Activated CD4-positive, alpha-beta memory T cell treated with anti-CD3 and anti-CD28 coated beads for 36 hours (primary cell): ENCODE data around the gene GPLD1. TPM values are rescaled to one million over a fixed set of nuclear protein-coding genes. Genes with fewer than 3 reads are reported as not detected.
"Not testable (repeated sequence)": the region's sequence is repeated elsewhere in the genome, so short reads cannot be mapped to it uniquely, and the experiment has no call there.

ENCODE experiments used
- CTCF ChIA-PET: fragments of 350-600 bp; sonication (Branson Sonifier 250); formaldehyde crosslinking; loops from one replicate; lab custom pipeline; 2021; ENCODE audit warnings: antibody characterized with exemption, inconsistent platforms; lab: Charles Lee
- POLR2A ChIA-PET: fragments of 350-600 bp; sonication (Branson Sonifier 250); formaldehyde crosslinking; loops from one replicate; lab custom pipeline; 2021; ENCODE audit warnings: antibody characterized with exemption; lab: Charles Lee
- DNase-seq: peaks from one replicate; pipeline ENCODE4 v3.0.0-alpha.2; 2020
- H3K27ac Mint-ChIP-seq: one replicate; pipeline ENCODE4 v1.8.0; 2021; ENCODE audit warnings: mixed read lengths
- H3K27me3 Mint-ChIP-seq: one replicate; pipeline ENCODE4 v1.8.0; 2021; ENCODE audit warnings: mixed read lengths
- H3K36me3 Mint-ChIP-seq: one replicate; pipeline ENCODE4 v1.8.0; 2021; ENCODE audit warnings: mixed read lengths
- H3K4me1 Mint-ChIP-seq: one replicate; pipeline ENCODE4 v1.8.0; 2021; ENCODE audit warnings: low read depth, mixed read lengths
- H3K4me3 Mint-ChIP-seq: one replicate; pipeline ENCODE4 v1.8.0; 2021; ENCODE audit warnings: mild to moderate bottlenecking, mixed read lengths
- H3K9me3 Mint-ChIP-seq: one replicate; pipeline ENCODE4 v1.8.0; 2021; ENCODE audit warnings: mixed read lengths
- intact Hi-C: fragments of 100-400 bp; cut with micrococcal nuclease; formaldehyde crosslinking; loops from one replicate; pipeline ENCODE4 v1.15.1; 2023
- total RNA-seq, 2 experiments: library from RNA; stranded (reverse); gene quantifications; one replicate each; pipeline ENCODE4 v1.2.3, GENCODE V29; 2021

GPLD1 gene
- total RNA-seq, 2 experiments from 2014 or later: 0.19 to 0.29 TPM

GRCh38 chr6:24405262-24405661 lies 84.1 kb downstream of the GPLD1 start:
- H3K27ac Mint-ChIP-seq: no peak overlapping the region
- ChIA-PET CTCF (no interaction called here), POLR2A (no interaction called here)
- no peak overlapping the region for H3K4me3 Mint-ChIP-seq
- peaks cover 25% of the 10 kb centered on the region for H3K4me1 Mint-ChIP-seq
- H3K27me3 Mint-ChIP-seq: peaks cover 3% of the 10 kb centered on the region
- no peaks in the 10 kb centered on the region for H3K9me3 Mint-ChIP-seq
- intact Hi-C loops: no loop called here
- no peaks in the 10 kb centered on the region for H3K36me3 Mint-ChIP-seq
- DNase-seq: no peak

DNA sequence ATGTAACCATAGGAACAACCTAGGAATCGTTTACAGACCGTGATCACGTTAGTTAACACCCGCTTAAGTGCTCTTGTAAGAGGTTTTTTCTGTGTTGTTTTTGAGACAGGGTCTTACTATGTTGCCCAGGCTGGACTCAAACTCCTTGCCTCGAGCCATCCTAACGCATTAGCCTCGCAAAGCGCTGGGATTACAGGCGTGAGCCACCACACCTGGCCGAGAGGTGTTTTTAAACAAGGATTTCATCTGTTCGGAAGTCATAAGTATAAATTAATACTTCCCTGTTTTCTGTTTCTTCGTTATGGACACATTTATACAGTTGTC lies 85.9 kb downstream of the GPLD1 start:
- intact Hi-C loops: loop anchor here (2.0 to 5.0 kb wide), 2 partner anchors 43 to 121 kb away; no protein-coding TSS in a partner anchor
- Mint-ChIP-seq H3K27me3 (peaks cover 16% of the 10 kb centered on the region), H3K9me3 (no peaks in the 10 kb centered on the region), H3K27ac (peak overlapping the region; percentile 20), H3K4me3 (peak overlapping the region; percentile 85), H3K36me3 (no peaks in the 10 kb centered on the region), H3K4me1 (peaks cover 22% of the 10 kb centered on the region)
- POLR2A ChIA-PET: no interaction called here
- no peak for DNase-seq
- CTCF ChIA-PET: interaction anchor here (1.6 kb wide), 1 partner anchor 43 kb away, joined by 4 read pairs; no protein-coding TSS in a partner anchor

- Mint-ChIP-seq H3K36me3 (no peaks in the 10 kb centered on the region), H3K27ac (peak within 1 kb of the TSS; percentile 28)
Observed at GRCh38 chr6:24402697-24403500, 86.5 kb downstream of the GPLD1 start, which contains the start of gene MRS2. TSS of gene MRS2 (plus strand) at chr6:24402936. CDS start at chr6:24403047, 111 bp downstream.

GRCh38 chr6:24401458-24401857 lies 87.9 kb downstream of the GPLD1 start:
- Mint-ChIP-seq H3K36me3 (peaks cover under 1% of the 10 kb centered on the region), H3K27ac (no peak overlapping the region), H3K4me3 (no peak overlapping the region), H3K4me1 (peaks cover 22% of the 10 kb centered on the region), H3K9me3 (peaks cover 6% of the 10 kb centered on the region), H3K27me3 (peaks cover 23% of the 10 kb centered on the region)
- ChIA-PET POLR2A (no interaction called here), CTCF (no interaction called here)
- intact Hi-C loops: loop anchor here (5.0 kb wide), 1 partner anchor 119 kb away; no protein-coding TSS in a partner anchor
- DNase-seq: no peak

More at GRCh38 chr6:24402697-24403500, 86.5 kb downstream of the GPLD1 start, which contains the start of gene MRS2:
- ChIA-PET POLR2A (no interaction called here), CTCF (interaction anchor here (1.6 kb wide), 1 partner anchor 43 kb away, joined by 4 read pairs; no protein-coding TSS in a partner anchor)
- H3K4me1 Mint-ChIP-seq: peaks cover 22% of the 10 kb centered on the region
- H3K27me3 Mint-ChIP-seq: peaks cover 18% of the 10 kb centered on the region
- peak within 1 kb of the TSS; percentile 85 for H3K4me3 Mint-ChIP-seq
- intact Hi-C loops: loop anchor here (1.0 to 5.0 kb wide), 3 partner anchors 9 to 121 kb away; no protein-coding TSS in a partner anchor
- peak; percentile 83 for DNase-seq
- no peaks in the 10 kb centered on the region for H3K9me3 Mint-ChIP-seq

- H3K9me3 Mint-ChIP-seq, H3K36me3 Mint-ChIP-seq, CTCF ChIA-PET, H3K27ac Mint-ChIP-seq, H3K4me3 Mint-ChIP-seq, POLR2A ChIA-PET, DNase-seq: not testable (repeated sequence)
- intact Hi-C loops: loop anchor here (5.0 kb wide), 1 partner anchor 118 kb away; no protein-coding TSS in a partner anchor
- Mint-ChIP-seq H3K4me1 (peaks cover 19% of the 10 kb centered on the region), H3K27me3 (peaks cover 28% of the 10 kb centered on the region)
Observed at GRCh38 chr6:24400045-24401039, 89.0 kb downstream of the GPLD1 start.

DNA sequence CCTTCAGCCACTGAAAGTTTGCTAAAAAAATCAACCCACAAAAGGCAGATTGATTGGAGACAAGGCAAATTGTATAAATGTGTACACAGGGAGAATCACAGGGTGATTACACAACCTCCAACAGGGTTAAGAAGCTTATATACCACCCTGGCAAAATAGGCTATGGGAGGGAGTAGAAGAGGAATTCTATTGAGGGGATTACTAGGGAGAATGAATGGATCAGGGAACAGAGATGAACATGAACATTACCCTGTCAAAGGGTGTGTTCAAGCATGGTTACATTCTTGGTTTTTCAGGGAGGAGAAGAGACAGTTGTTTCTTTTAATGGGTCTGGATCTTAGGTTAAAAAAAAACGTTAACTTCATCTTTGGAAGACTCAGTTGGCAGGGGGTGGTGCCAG lies 91.7 kb downstream of the GPLD1 start:
- ChIA-PET POLR2A (no interaction called here), CTCF (no interaction called here)
- Mint-ChIP-seq H3K4me1 (peaks cover 2% of the 10 kb centered on the region), H3K4me3 (no peak overlapping the region), H3K36me3 (peaks cover 2% of the 10 kb centered on the region), H3K9me3 (peaks cover 8% of the 10 kb centered on the region), H3K27me3 (peaks cover 28% of the 10 kb centered on the region), H3K27ac (no peak overlapping the region)
- no peak for DNase-seq
- intact Hi-C loops: no loop called here

- intact Hi-C loops: no loop called here
- Mint-ChIP-seq H3K4me1 (no peaks in the 10 kb centered on the region), H3K27me3 (peaks cover 28% of the 10 kb centered on the region), H3K9me3 (peaks cover 8% of the 10 kb centered on the region), H3K4me3 (no peak overlapping the region), H3K27ac (no peak overlapping the region), H3K36me3 (peaks cover 2% of the 10 kb centered on the region)
- no peak for DNase-seq
- ChIA-PET CTCF (no interaction called here), POLR2A (no interaction called here)
Observed at GRCh38 chr6:24396824-24397223, 92.6 kb downstream of the GPLD1 start.

DNA sequence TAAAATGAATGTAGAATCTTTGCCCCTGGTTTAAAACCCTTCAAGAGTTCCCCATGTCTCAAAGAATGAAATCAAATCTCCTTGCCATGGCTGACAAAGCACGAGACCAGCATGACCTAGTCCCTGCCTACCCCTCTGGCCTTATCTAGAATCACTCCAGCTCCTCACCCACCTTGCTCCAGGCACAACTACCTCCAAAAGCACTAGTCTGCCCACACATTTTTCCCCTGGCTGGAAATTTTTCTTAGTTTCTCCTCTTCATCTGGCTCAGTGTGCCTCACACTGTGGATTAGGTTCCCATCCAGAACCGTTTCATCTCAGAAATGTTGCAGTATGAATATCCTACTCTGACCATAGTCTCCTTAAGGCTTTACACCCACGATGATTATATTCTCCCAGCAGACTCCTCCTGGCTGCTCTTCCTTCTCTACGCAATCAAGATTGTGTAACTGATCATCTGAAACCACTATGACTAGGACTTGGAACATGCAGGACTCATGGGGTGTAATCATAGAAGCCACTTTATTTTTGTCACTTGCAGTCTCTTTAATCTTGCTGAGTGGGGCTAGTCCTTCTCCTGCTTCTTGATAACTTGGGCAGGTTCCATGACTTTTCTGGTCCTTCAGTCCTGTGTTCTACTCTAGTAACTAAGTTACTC lies 94.5 kb downstream of the GPLD1 start:
- no peak for DNase-seq
- Mint-ChIP-seq H3K4me3 (no peak overlapping the region), H3K27ac (no peak overlapping the region), H3K9me3 (peaks cover 8% of the 10 kb centered on the region), H3K27me3 (peaks cover 21% of the 10 kb centered on the region), H3K36me3 (peaks cover 2% of the 10 kb centered on the region), H3K4me1 (no peaks in the 10 kb centered on the region)
- CTCF ChIA-PET: no interaction called here
- intact Hi-C loops: no loop called here
- POLR2A ChIA-PET: no interaction called here

- no peak overlapping the region for H3K27ac Mint-ChIP-seq
- no peak overlapping the region for H3K4me3 Mint-ChIP-seq
- peaks cover 15% of the 10 kb centered on the region for H3K27me3 Mint-ChIP-seq
- intact Hi-C loops: no loop called here
- no peaks in the 10 kb centered on the region for H3K4me1 Mint-ChIP-seq
- ChIA-PET CTCF (no interaction called here), POLR2A (no interaction called here)
- DNase-seq: no peak
- peaks cover 8% of the 10 kb centered on the region for H3K9me3 Mint-ChIP-seq
- H3K36me3 Mint-ChIP-seq: peaks cover 2% of the 10 kb centered on the region
Observed at GRCh38 chr6:24394061-24394779, 95.2 kb downstream of the GPLD1 start.

- DNase-seq: no peak
- Mint-ChIP-seq H3K4me3 (no peak overlapping the region), H3K36me3 (peaks cover 2% of the 10 kb centered on the region), H3K9me3 (peaks cover 6% of the 10 kb centered on the region), H3K4me1 (no peaks in the 10 kb centered on the region), H3K27ac (no peak overlapping the region), H3K27me3 (peaks cover 9% of the 10 kb centered on the region)
- intact Hi-C loops: no loop called here
- ChIA-PET CTCF (no interaction called here), POLR2A (no interaction called here)
Observed at GRCh38 chr6:24391756-24392405, 97.5 kb downstream of the GPLD1 start.

- POLR2A ChIA-PET: no interaction called here
- Mint-ChIP-seq H3K4me1 (no peaks in the 10 kb centered on the region), H3K9me3 (no peaks in the 10 kb centered on the region), H3K27me3 (peaks cover 2% of the 10 kb centered on the region), H3K36me3 (no peaks in the 10 kb centered on the region), H3K4me3 (no peak overlapping the region), H3K27ac (no peak overlapping the region)
- CTCF ChIA-PET: no interaction called here
- no peak for DNase-seq
- intact Hi-C loops: no loop called here
Observed at GRCh38 chr6:24391208-24391607, 98.2 kb downstream of the GPLD1 start.
